Mammary microvascular endothelial cell (primary cell): Measurements from ENCODE around the gene RO60. TPM values are rescaled to one million over a fixed set of nuclear protein-coding genes. Genes with fewer than 3 reads are reported as not detected.

ENCODE experiments used
- total RNA-seq: library from RNA; depleted of rRNA; stranded (reverse); fragments of >200 nt; gene quantifications from 2 replicates; pipeline ENCODE4 v1.2.3, GENCODE V29; 2015

The RO60 gene
- total RNA-seq, result 58.6 and 69.1 TPM in 2 replicates

GRCh38 chr1:193059282-193060114 is at the start of gene RO60, which contains the start of gene UCHL5:
RO60 (plus strand) TSS chr1:193059612; CDS start chr1:193069055, 9,443 bp downstream.
UCHL5 (minus strand) TSS chr1:193059360; CDS start chr1:193059260, 100 bp downstream.

GRCh38 chr1:193104907-193105820 is 45.8 kb downstream of the RO60 start, which contains the start of gene GLRX2:
GLRX2 (minus strand) TSS chr1:193105414; CDS start chr1:193105382, 32 bp downstream.

Other genes with a start within 250 kb of the RO60 start
- 17.7 and 36.5 TPM in 2 replicates for gene UCHL5, start 252 bp upstream of the RO60 start, total RNA-seq
- 15.9 and 20.1 TPM in 2 replicates for gene GLRX2, start 45.8 kb downstream of the RO60 start, total RNA-seq
- 16.9 and 18.6 TPM in 2 replicates for gene CDC73, start 62.4 kb downstream of the RO60 start, total RNA-seq
- 0.05 TPM in 1 of 2 replicates, not detected in the other for gene B3GALT2, start 127.0 kb downstream of the RO60 start, total RNA-seq